Thyroid gland (tissue), 4 donors: Measurements from ENCODE around the gene SNAP29. TPM values are rescaled to one million over a fixed set of nuclear protein-coding genes. Genes with fewer than 3 reads are reported as not detected.

Experiments
- DNase-seq, 2 donors: peaks; one replicate each; pipeline ENCODE4 v3.0.0-alpha.2; 2019
- H3K27ac ChIP-seq, 3 donors: fragments of 200-600 bp; sonication (generic); 1 replicate in 2 of 3; 2 replicates in 1 of 3; pipeline ENCODE4 v1.5.1; 2016 to 2019; ENCODE audit warnings: mild to moderate bottlenecking in 1 of 3, moderate library complexity in 1 of 3
- H3K27me3 ChIP-seq: fragments of 200-600 bp; sonication (generic); one replicate; pipeline ENCODE4 v1.5.1; 2019
- H3K36me3 ChIP-seq, 2 donors: fragments of 200-600 bp; sonication (generic); one replicate each; pipeline ENCODE4 v1.5.1; 2016 to 2019
- H3K4me1 ChIP-seq, 2 donors: fragments of 200-600 bp; sonication (generic); one replicate each; pipeline ENCODE4 v1.5.1; 2017 to 2019
- H3K4me3 ChIP-seq, 3 donors: fragments of 200-600 bp; sonication (generic); replicated peaks in 1 of 3; 1 replicate in 2 of 3; 2 replicates in 1 of 3; pipeline ENCODE4 v1.5.1; 2016; ENCODE audit warnings: mild to moderate bottlenecking in 1 of 3
- H3K9me3 ChIP-seq: fragments of 200-600 bp; sonication (generic); one replicate; pipeline ENCODE4 v1.5.1; 2017
- CTCF ChIP-seq, 6 experiments: fragments of 200-600 bp in 3 of 6; fragments of 450-650 bp in 3 of 6; sonication (generic) in 3 of 6; IDR thresholded peaks; one replicate each; pipeline ENCODE4 v1.5.1; 2016 to 2019; ENCODE audit warnings: antibody characterized with exemption in 6 of 6, mild to moderate bottlenecking in 2 of 6, inconsistent platforms in 1 of 6, moderate library complexity in 1 of 6
- POLR2A ChIP-seq, 2 donors: fragments of 450-650 bp; IDR thresholded peaks; one replicate each; pipeline ENCODE4 v1.6.1; 2017; ENCODE audit warnings: antibody characterized with exemption in 2 of 2, mild to moderate bottlenecking in 2 of 2, moderate library complexity in 1 of 2
- WGBS, 2 donors: methylation state at CpG; one replicate each; pipeline ENCODE4 v1.1.5; 2017; 5-methylcytosine and 5-hydroxymethylcytosine counted together
- intact Hi-C: fragments of 100-400 bp; cut with DNase I; formaldehyde crosslinking; loops from one replicate; pipeline ENCODE4 v1.15.1; 2023
- total RNA-seq, 4 donors: library from RNA; depleted of rRNA; stranded (reverse); fragments of >200 nt; gene quantifications; one replicate each; pipeline ENCODE4 v1.2.3, GENCODE V29; 2016

Gene SNAP29
- total RNA-seq, 4 donors from 2014 or later, result 17.1 to 21.1 (median 17.6) TPM

- H3K4me3 ChIP-seq, result no peak overlapping the region
- TF ChIP-seq CTCF (IDR thresholded peaks at IDR 0.05) (no peak), POLR2A (IDR thresholded peaks at IDR 0.05) (no peak)
- intact Hi-C loops, result no loop called here
- no peaks in the 10 kb centered on the region for H3K4me1 ChIP-seq
- H3K36me3 ChIP-seq, result peaks cover 26 to 51% of the 10 kb centered on the region in 2 donors
- H3K27ac ChIP-seq, result no peak overlapping the region
- no peaks in the 10 kb centered on the region for H3K9me3 ChIP-seq
- H3K27me3 ChIP-seq, result no peaks in the 10 kb centered on the region
- WGBS, 2 donors, result 74 to 80% methylated on average over 4 of the region's 4 CpGs
- DNase-seq, result no peak
Observed at GRCh38 chr22:20884454-20884853, 25.6 kb downstream of the SNAP29 start.

- no peaks in the 10 kb centered on the region for H3K27me3 ChIP-seq
- H3K4me3 ChIP-seq, result no peak overlapping the region
- H3K27ac ChIP-seq, result no peak overlapping the region
- no peaks in the 10 kb centered on the region for H3K4me1 ChIP-seq
- intact Hi-C loops, result no loop called here
- peaks cover 26 to 55% of the 10 kb centered on the region in 2 donors for H3K36me3 ChIP-seq
- 80 to 87% methylated on average over 8 of the region's 8 CpGs for WGBS, 2 donors
- no peaks in the 10 kb centered on the region for H3K9me3 ChIP-seq
- DNase-seq, result no peak
- no peak for TF ChIP-seq POLR2A (IDR thresholded peaks at IDR 0.05)
- no peak for TF ChIP-seq CTCF (IDR thresholded peaks at IDR 0.05)
Observed at GRCh38 chr22:20885017-20885556, 26.3 kb downstream of the SNAP29 start.

GRCh38 chr22:20885557-20886323 lies 26.9 kb downstream of the SNAP29 start:
- intact Hi-C loops, result no loop called here
- peak; percentile 75 to 80 for DNase-seq
- no peaks in the 10 kb centered on the region for H3K4me1 ChIP-seq
- no peaks in the 10 kb centered on the region for H3K27me3 ChIP-seq
- H3K9me3 ChIP-seq, result no peaks in the 10 kb centered on the region
- peaks cover 26 to 55% of the 10 kb centered on the region in 2 donors for H3K36me3 ChIP-seq
- H3K27ac ChIP-seq, result no peak overlapping the region
- TF ChIP-seq POLR2A (IDR thresholded peaks at IDR 0.05) (no peak), CTCF (IDR thresholded peaks at IDR 0.05) (peak in 5 of 6 experiments; percentile 59 to 75 (median 70))
- no peak overlapping the region for H3K4me3 ChIP-seq
- WGBS, 2 donors, result 40 to 53% methylated on average over 10 of the region's 10 CpGs

- Histone ChIP-seq H3K4me3 (no peak overlapping the region), H3K4me1 (no peaks in the 10 kb centered on the region), H3K27me3 (no peaks in the 10 kb centered on the region), H3K9me3 (no peaks in the 10 kb centered on the region), H3K36me3 (peaks cover 19 to 43% of the 10 kb centered on the region in 2 donors), H3K27ac (no peak overlapping the region)
- TF ChIP-seq CTCF (IDR thresholded peaks at IDR 0.05) (no peak), POLR2A (IDR thresholded peaks at IDR 0.05) (no peak)
- DNase-seq, result no peak
- WGBS, 2 donors, result 84 to 92% methylated on average over 5 of the region's 5 CpGs
- intact Hi-C loops, result no loop called here
Observed at GRCh38 chr22:20887375-20887774, 28.6 kb downstream of the SNAP29 start.

- no peaks in the 10 kb centered on the region for H3K4me1 ChIP-seq
- peaks cover 5 to 29% of the 10 kb centered on the region in 2 donors for H3K36me3 ChIP-seq
- intact Hi-C loops, result no loop called here
- DNase-seq, result no peak
- no peaks in the 10 kb centered on the region for H3K9me3 ChIP-seq
- no peak for TF ChIP-seq CTCF (IDR thresholded peaks at IDR 0.05)
- no peak overlapping the region for H3K4me3 ChIP-seq
- H3K27ac ChIP-seq, result no peak overlapping the region
- 89 to 90% methylated on average over 6 of the region's 6 CpGs for WGBS, 2 donors
- no peaks in the 10 kb centered on the region for H3K27me3 ChIP-seq
Observed at GRCh38 chr22:20889025-20889704, 30.4 kb downstream of the SNAP29 start.
